NCI-H146 treated with DMSO at 0.1 percent for 48 hours (cell line): ENCODE measurements around the gene PPAN.
A peak's percentile ranks its signal among the peaks of the same experiment; 100 is the strongest.

Experiments used
- DNase-seq: peaks from one replicate; lab custom pipeline; 2025; ENCODE audit not compliant: unreplicated experiment; lab: John Stamatoyannopoulos, UW

Gene PPAN, protein sequence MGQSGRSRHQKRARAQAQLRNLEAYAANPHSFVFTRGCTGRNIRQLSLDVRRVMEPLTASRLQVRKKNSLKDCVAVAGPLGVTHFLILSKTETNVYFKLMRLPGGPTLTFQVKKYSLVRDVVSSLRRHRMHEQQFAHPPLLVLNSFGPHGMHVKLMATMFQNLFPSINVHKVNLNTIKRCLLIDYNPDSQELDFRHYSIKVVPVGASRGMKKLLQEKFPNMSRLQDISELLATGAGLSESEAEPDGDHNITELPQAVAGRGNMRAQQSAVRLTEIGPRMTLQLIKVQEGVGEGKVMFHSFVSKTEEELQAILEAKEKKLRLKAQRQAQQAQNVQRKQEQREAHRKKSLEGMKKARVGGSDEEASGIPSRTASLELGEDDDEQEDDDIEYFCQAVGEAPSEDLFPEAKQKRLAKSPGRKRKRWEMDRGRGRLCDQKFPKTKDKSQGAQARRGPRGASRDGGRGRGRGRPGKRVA

DNA sequence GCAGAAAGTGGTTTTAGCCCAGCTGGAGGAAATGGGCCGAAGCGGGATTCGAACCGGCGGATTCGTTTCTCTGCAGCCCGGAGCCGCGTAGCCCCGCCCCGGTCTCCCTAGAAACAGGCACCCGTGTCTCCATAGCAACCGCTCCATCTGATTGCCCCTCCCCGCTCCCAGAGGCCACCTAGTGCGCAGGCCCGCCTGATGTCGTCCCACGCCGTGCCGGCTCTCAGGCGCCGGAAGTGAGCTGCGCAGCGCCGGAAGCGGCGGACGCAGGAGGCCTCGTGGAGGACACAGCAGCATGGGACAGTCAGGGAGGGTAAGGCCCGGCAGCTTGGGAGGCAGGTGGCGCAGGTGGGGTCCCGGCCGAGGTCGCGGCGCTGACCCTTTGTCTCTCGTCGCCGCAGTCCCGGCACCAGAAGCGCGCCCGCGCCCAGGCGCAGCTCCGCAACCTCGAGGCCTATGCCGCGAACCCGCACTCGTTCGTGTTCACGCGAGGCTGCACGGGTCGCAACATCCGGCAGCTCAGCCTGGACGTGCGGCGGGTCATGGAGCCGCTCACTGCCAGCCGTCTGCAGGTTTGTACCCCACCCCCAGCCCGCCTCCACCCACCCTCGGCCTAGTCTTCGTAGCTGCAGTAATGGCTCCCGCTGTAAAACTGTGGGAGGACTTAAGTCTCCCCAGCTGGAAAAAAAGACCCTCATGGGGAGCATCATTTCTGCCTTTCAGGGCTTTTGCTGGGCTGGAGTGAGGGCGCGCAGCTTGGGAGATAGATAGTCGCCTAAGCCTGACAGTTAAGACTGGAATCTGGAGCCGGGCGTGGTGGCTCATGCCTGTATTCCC is at the start of gene PPAN:
PPAN (plus strand) TSS at position 263 of the 837 bp plus-strand sequence; CDS start at position 296, 33 bp downstream.
- DNase-seq, result peak; percentile 81

DNA sequence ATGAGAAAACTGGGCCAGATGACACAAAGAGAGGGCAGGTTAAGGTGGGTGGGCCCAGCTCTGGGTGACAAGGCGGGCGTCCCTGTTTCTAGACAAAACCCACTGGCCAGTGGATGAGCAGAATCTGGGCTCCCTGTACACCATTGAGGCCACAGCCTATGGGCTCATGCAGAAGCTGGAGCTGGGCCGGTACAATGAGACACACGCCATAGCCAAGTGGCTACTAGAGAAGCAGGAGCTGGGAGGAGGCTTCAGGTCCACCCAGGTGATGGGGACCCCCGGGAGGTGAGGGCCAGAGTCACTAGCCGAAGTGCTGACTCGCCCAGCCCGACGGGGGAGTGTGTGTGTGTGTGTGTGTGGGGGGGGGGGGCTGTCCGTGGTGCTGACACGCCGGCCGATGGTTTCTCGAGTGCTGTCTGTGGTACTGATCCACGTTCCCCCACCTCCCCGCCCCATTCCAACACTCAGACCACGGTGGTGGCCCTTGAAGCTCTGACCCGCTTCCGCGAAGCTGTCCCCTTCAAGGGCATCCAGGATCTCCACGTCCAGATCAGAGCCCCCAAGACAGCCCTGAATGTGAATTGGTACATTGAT is 44.3 kb upstream of the PPAN start:
- no peak for DNase-seq

DNA sequence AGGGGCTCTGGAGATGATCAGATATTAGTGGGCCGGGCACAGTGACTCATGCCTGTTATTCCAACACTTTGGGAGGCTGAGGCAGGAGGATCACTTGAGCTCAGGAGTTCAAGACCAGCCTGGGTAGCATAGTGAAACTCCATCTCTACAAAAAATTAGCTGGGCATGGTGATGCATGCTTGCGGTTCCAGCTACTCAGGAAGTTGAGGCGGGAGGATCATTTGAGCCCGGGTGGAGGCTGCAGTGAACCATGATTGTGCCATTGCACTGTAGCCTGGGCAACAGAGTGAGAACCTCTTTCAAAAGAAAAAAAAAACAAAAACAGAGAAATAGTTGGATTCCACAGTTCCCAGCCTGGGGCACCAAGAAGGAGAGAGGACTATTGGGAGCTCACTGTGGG is 38.0 kb upstream of the PPAN start:
- no peak for DNase-seq

DNA sequence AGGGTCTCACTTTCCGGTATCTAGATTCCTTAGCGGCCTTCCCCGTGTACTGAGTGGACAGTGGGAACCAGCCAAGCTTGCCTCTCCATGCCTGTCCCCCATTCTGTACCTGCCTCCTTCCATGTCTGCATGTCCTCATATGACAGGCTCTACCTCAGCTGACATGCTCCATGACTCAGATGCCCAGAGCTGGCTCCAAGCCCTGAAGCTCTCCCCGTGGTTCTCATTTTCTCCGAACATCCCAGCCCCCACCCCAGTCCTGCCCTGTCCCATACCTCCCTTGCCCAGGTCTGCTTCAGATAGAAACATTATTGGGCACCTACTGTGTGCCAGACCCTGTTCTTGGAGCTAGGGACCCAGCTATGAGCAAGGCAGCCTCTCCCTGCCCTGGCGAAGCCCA is 37.1 kb upstream of the PPAN start:
- DNase-seq, result no peak

DNA sequence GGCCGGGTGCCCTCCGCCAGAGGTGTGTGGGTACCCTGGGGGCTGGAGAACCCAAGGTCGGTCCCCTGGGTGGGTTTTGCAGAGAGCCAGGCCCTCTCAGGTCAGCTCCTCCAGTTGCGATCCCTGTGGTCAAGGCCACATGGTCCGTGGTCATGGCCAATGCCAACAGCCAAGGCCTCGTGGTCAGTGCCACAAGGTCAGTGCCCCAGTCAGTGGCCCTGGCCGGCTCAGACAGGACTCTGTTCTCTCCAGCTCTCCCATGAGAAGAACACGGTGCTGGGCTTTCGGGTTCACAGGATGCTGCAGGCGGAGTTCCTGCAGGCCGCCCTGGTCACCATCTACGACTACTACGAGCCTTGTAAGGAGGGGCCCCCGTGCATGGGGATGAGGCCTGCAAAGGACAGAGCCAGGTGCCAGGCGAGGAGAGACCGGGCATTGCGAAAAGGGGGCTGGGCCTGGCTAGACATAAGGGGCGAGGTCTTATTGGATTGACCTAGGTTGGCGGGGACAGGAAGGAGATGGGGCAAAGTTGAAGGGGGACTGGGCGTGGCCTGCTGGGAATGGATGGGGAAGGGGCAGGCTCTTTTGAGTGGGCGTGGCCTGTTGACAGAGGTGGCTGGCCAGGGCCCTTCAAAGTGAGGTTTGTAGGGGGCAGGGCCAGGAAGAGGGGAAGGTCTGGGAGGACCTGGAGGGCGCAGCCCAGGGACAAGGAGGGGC is 35.3 kb upstream of the PPAN start:
- no peak for DNase-seq

DNA sequence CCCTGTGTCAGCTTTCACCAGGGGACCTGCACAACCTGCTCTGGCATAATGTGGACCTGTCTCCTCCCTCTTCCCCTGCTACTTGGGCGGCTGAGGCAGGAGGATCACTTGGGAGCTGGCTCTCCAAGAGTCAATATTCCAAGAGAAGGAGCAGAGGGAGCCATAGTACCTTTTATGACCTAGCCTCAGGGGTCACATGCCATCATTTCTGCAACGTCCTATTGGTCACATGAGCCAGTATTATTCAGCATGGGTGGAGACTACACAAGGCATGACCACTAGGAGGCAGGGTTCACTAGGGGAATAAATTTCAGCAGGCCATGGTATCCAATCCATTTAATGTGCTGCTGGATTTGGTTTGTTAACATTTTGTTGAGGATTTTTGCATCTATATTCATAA is 32.0 kb upstream of the PPAN start:
- DNase-seq, result no peak

DNA sequence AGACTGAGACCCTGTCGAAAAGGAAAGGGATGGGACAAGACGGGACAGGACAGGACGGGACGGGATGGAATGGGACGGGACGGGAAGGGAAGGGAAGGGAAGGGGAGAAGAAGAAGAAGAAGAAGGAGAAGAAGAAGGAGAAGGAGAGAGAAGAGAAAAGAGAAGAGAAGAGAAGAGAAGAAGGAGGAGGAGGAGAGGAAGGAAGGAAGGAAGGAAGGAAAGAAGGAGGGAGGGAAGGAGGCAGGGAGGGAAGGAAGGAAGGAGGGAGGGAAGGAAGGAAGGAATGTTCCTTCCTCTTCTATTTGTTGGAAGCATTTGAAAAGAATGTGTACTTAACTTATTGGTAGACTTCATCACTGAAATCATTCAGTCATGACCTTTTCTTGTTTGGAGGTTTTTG is 29.6 kb upstream of the PPAN start:
- DNase-seq, result no peak

DNA sequence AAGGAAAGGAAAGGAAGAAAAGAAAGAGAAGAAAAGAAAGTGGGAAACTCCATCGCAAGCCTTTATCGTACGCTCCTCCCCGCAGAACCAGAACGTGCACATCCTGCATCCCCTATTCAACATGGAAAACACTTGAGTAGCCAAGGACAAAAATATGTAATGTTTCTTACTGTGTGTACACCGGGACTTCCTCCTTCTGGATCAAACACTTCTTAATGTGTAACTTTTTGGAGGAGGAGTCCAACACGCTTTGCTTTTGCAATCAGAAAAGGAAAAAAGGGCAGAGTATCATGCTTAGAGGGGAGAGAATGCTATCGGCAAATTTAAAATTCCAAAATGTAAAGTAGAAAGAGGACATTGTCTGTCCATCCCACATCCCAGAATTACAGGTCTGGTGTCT is 27.8 kb upstream of the PPAN start:
- DNase-seq, result no peak

DNA sequence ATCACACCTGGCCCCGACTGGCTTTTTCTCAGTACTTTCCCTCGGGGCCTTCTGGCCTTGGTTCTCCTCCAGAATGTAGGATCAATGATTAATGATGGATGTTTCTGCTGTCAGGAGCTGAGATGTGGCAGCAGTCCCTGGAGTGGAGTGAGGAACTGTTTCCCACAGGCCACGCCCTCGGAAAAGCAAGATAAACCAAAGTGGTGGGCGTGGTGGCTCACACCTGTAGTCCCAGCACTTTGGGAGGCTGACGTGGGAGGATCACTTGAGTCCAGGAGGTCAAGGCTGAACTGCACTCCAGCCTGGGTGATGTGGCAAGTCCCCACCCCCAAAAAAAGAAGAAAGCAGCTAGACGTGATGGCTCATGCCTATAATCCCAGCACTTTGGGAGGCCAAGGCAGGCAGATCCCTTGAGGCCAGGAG is 27.1 kb upstream of the PPAN start:
- DNase-seq, result no peak

DNA sequence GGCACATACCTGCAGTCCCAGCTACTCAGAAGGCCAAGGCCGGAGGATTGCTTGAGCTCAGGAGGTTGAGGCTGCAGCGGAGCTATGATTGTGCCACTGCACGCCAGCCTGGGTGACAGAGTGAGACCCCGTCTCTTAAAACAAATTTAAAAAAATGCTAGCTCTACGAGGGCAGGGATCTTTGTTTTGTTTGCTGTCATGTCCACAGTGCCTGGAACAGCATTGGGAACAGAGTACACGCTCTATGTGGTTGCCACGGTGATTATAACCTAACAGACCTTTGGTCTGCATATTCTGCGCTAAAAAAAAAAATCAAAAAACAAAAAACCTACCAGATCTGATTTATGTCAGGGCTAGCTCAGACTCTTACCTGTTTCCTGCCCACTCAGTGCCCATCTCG is 22.3 kb upstream of the PPAN start:
- DNase-seq, result no peak

DNA sequence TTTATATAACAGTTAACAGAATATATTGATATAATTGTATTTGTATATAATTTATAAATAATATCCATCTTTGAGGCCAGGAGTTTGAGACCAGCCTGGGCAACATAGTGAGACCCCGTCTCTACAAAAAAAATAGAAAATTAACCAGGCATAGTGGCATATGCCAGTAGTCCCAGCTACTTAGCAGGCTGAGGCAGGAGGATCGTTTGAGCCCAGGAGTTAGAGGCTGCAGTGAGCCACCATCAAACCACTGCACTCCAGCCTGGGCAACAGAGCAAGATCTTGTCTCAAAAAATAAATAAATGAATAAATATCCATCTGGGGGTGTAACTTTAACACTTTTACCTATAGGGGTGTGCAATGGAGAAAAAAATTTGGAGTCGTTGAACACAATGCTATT is 21.4 kb upstream of the PPAN start:
- DNase-seq, result no peak

DNA sequence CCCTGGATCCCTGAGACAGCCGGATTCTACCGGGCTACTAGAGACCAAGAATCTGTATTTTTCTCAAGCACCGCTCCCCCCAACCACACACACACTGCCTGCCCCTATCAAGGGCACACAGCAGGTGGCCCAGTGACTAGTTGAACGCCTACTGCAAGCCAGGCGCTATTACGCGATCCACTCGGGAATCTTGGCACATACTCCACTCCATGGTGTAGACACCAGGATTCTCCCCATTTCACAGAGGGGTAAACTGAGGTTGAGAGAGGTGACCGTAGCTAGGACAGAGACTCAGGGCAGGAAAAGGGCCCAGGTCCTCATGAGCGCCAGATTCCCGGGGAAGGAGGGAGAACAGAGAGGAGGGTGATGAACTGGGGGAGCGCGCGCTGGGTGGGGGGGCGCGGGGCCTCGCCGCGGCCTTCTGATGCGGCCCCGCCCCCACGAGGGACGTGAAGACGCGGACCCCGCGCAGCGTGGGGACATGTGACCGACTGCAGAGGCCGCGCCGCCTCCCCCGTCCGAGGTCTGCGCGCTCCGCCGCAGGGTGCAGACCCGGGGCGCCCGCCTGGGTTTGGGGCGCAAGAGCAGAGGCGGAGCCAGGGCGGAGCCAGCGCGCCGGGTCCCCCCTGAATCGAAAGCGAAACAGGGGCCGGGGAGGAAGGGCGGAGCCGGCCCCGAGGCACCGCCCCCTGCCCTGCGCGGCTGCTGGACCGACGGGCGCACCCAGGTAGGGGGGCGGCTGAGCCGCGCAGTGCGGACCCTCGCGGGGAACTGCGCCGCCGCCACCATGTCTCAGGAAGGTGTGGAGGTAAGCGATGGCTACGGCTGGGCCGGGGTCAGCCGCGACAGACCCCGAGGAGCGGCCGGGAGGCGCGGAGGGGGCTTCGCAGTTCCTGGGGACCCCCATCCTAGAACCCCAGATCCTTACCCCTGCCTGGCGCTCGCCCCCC is 20.2 kb upstream of the PPAN start, which contains the start of gene SHFL:
SHFL (plus strand) TSS at position 677 of the 950 bp plus-strand sequence; CDS start at position 788, 111 bp downstream.
- no peak for DNase-seq

DNA sequence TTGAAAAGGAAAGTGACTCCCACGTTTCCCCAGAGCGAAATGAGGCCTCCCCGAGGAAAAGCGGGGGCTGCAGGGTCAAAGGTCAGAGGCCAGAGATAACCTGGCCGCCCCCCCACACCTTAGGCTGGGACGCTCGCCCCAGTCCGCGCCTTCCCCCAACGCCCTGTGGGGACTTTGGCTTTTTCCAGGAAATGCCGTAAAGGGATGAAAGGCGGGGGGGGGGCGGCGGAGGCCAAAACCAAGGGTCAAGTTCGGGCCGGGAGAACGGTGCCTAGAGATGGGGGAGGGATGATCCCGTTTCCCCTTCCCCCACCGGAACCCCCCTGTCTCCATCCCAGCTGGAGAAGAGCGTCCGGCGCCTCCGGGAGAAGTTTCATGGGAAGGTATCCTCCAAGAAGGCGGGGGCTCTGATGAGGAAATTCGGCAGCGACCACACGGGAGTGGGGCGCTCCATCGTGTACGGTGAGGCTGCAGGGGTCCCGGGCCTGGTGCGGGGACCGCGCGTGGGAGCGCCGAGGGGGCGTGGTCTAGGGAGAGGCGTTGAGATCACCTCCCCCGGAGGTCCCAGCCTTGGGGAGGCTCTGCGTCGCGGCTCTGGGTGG is 19.5 kb upstream of the PPAN start:
- DNase-seq, result no peak

DNA sequence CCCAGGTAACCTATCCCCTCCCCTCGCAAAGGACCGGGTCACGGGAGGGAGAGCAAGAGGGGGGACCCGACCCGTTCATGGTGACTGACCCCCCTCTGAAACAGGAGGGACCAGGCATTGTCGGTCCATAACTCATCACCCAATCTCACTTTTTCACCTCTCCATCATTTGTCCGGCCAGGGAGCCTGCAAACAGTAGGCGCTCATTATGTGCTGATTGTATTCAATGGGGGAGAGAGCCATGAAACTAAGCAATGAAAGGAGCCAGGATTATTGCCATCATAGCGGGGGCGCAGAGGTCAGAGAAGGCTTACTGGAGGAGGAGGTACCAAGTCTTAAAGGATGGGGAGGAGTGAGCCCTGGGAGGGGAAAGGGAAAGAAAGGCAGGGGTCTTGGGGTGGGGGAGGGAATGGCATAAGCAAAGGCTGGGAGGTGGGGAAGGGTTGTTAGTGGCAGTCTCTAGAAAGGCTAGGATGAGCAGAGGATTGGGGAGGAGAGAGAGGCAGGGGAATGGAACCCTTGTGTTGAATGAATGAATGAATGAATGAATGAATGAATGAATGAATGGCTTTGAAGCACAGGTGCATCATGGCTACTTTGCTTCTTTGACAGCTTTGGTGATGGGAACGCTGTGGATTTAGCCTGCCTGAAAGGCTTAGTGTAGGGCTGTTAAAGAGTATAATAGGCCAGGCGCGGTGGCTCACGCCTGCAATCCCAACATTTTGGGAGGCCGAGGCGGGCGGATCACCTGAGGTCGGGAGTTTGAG is 18.7 kb upstream of the PPAN start:
- no peak for DNase-seq

DNA sequence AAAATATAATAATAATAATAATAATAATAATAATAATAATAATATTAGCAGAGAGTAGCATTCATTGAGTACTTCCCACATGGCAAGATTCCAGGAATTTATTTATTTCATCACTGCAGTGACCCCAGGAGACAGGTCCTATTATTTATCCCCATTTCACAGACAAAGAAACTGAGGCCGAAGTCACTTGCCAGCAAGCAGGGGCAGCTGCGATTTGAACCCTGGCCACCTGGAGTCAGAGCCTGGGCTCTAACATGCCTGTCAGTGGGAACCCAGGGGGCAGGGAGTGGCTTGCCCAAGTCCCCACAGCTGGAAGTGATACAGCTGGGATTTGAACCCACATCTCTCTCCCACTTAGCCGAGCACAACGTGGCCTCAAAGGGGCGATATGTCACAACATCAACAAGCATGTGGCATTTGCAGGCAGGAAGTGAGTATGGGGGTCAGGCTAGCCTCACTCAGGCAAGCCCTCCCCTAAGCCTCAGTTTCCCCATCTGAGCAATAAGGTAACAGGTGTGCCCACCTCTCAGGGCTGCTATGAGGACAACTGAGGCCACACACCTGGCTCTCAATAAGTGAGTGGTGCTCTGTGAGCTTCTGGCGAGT is 17.1 kb upstream of the PPAN start:
- no peak for DNase-seq

DNA sequence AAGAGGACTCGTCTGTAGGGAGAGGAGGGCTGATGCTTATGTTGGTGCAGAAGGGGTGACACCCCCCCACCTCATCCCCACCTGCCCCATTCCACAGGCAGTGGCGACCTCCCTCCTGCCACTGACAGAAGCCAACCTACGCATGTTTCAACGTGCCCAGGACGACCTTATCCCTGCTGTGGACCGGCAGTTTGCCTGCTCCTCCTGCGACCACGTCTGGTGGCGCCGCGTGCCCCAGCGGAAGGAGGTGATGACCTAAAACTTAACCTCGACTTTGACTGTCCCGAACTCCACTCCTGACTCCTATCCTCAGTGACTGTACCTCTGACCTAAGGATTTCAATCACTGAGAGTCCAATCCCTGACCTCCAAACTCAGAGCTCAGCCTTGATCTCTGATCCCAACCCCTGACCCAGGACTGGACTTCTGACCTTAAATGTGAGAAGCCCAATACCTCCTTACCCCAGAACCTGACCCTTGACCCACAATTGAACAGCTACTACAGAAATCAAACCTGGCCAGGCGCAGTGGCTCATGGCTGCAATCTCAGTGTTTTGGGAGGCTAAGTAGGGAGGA is 16.3 kb upstream of the PPAN start:
- no peak for DNase-seq

DNA sequence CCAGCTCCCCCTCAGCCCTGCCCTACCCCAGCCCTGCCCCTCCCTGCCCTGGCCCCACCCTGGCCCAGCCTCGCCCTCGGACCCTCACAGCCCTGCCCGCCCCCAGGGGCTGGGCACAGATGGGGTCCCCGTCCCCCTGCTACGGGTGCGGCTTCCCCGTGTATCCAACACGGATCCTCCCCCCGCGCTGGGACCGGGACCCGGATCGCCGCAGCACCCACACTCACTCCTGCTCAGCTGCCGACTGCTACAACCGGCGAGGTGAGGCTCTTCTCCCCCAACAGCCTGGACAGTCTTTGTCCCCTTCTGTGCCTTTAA is 14.8 kb upstream of the PPAN start:
- no peak for DNase-seq
